H1 (cell line): Measurements from ENCODE around the gene GRAMD1B. TPM values are rescaled to one million over a fixed set of nuclear protein-coding genes. Genes with fewer than 3 reads are reported as not detected.

Source experiments
- CTCF ChIA-PET: fragments of 300-600 bp; sonication (Branson Sonifier 250); formaldehyde crosslinking; loops from one replicate; lab custom pipeline; 2021; ENCODE audit not compliant: partially characterized antibody; lab: Charles Lee
- POLR2A ChIA-PET: fragments of 300-600 bp; sonication (Branson Sonifier 250); formaldehyde crosslinking; loops from one replicate; lab custom pipeline; 2021; ENCODE audit warnings: inconsistent platforms; ENCODE audit not compliant: partially characterized antibody; lab: Charles Lee
- DNase-seq, 2 experiments: peaks; one replicate each; pipeline versions ENCODE4 v3.0.0 to v3.0.0-alpha.2; 2010 to 2022; ENCODE audit warnings: low spot score in 2 of 2, low read depth in 1 of 2, mixed read lengths in 1 of 2
- FAIRE-seq: peaks from 2 replicates; lab custom pipeline; 2011; peaks lifted over from hg19 to GRCh38; lab: Jason Lieb, UNC
- H2AFZ ChIP-seq: 2 replicates; pipeline ENCODE4 v1.8.1; 2012; ENCODE audit warnings: low read length, inconsistent platforms
- H2AK5ac ChIP-seq: 2 replicates; pipeline ENCODE4 v1.6.1; 2013; ENCODE audit warnings: low read depth, low read length
- H2BK120ac ChIP-seq: replicated peaks from 2 replicates; pipeline ENCODE3; 2013; ENCODE audit warnings: low read depth, low read length, inconsistent platforms
- H2BK12ac ChIP-seq: 2 replicates; pipeline ENCODE4 v1.6.1; 2013; ENCODE audit warnings: low read depth, low read length
- H2BK15ac ChIP-seq: 2 replicates; pipeline ENCODE4 v1.6.1; 2013; ENCODE audit warnings: low read length
- H2BK20ac ChIP-seq: 2 replicates; pipeline ENCODE4 v1.6.1; 2013; ENCODE audit warnings: low read length
- H2BK5ac ChIP-seq: 2 replicates; pipeline ENCODE4 v1.6.1; 2013; ENCODE audit warnings: low read depth, low read length
- H3K14ac ChIP-seq: 2 replicates; pipeline ENCODE4 v1.6.1; 2013; ENCODE audit warnings: inconsistent platforms; ENCODE audit not compliant: insufficient read length
- H3K18ac ChIP-seq: 2 replicates; pipeline ENCODE4 v1.6.1; 2013; ENCODE audit warnings: low read length; ENCODE audit errors: extremely low read depth
- H3K23ac ChIP-seq: 2 replicates; pipeline ENCODE4 v1.6.1; 2013; ENCODE audit warnings: inconsistent platforms; ENCODE audit not compliant: insufficient read length
- H3K23me2 ChIP-seq: 2 replicates; pipeline ENCODE4 v1.6.1; 2013; ENCODE audit warnings: low read depth, low read length
- H3K27ac ChIP-seq: 2 replicates; pipeline ENCODE4 v1.6.1; 2011; ENCODE audit warnings: low read depth, low read length, inconsistent platforms
- H3K27me3 ChIP-seq, 4 experiments: replicated peaks in 1 of 4; 1 replicate in 1 of 4; 2 replicates in 3 of 4; pipeline versions ENCODE4 v1.6.1 to v1.8.1; 2011 to 2013; ENCODE audit warnings: low read length in 3 of 4, mild to moderate bottlenecking in 3 of 4, inconsistent platforms in 2 of 4, mixed read lengths in 2 of 4, moderate library complexity in 1 of 4; ENCODE audit not compliant: control insufficient read depth in 3 of 4, insufficient read depth in 3 of 4; ENCODE audit errors: extremely low read depth in 1 of 4
- H3K36me3 ChIP-seq, 4 experiments: 2 replicates each; pipeline versions ENCODE4 v1.6.1 to v1.8.1; 2011 to 2013; ENCODE audit warnings: mild to moderate bottlenecking in 4 of 4, low read length in 3 of 4, moderate library complexity in 2 of 4, control low read depth in 1 of 4, inconsistent platforms in 1 of 4; ENCODE audit not compliant: insufficient read depth in 4 of 4, control insufficient read depth in 2 of 4
- H3K4ac ChIP-seq: replicated peaks from 2 replicates; pipeline ENCODE3; 2013; ENCODE audit warnings: low read length, low read depth, mixed read lengths, inconsistent platforms; ENCODE audit not compliant: insufficient read length
- H3K4me1 ChIP-seq, 4 experiments: replicated peaks in 1 of 4; 1 replicate in 1 of 4; 2 replicates in 3 of 4; pipeline versions ENCODE4 v1.6.1 to v1.8.1; 2011 to 2013; ENCODE audit warnings: low read length in 3 of 4, inconsistent platforms in 2 of 4, mixed read lengths in 1 of 4; ENCODE audit not compliant: insufficient read depth in 4 of 4, control insufficient read depth in 3 of 4
- H3K4me2 ChIP-seq, 2 experiments: 2 replicates each; pipeline versions ENCODE4 v1.6.1 to v1.8.1; 2011 to 2013; ENCODE audit warnings: low read depth in 2 of 2, low read length in 2 of 2, control low read depth in 1 of 2, inconsistent platforms in 1 of 2, mild to moderate bottlenecking in 1 of 2; ENCODE audit not compliant: insufficient read depth in 1 of 2
- H3K4me3 ChIP-seq, 4 experiments: fragments of 200-600, 300-600 bp in 1 of 4; sonication (generic), shearing (Covaris generic), sonication (Bioruptor Twin) in 1 of 4; 2 replicates each; pipeline versions ENCODE4 v1.5.1 to v1.8.1; 2011 to 2016; ENCODE audit warnings: low read length in 4 of 4, low read depth in 3 of 4, control low read depth in 2 of 4, inconsistent platforms in 2 of 4, mild to moderate bottlenecking in 2 of 4, mixed read lengths in 1 of 4, moderate library complexity in 1 of 4; ENCODE audit not compliant: insufficient read depth in 2 of 4; ENCODE audit errors: extremely low read depth in 1 of 4
- H3K56ac ChIP-seq: replicated peaks from 2 replicates; pipeline ENCODE3; 2013; ENCODE audit warnings: low read depth, mild to moderate bottlenecking, mixed read lengths, low read length, inconsistent platforms; ENCODE audit not compliant: insufficient read length
- H3K79me1 ChIP-seq: 2 replicates; pipeline ENCODE4 v1.6.1; 2013; ENCODE audit warnings: low read depth, low read length, control low read depth
- H3K79me2 ChIP-seq, 2 experiments: 2 replicates each; pipeline versions ENCODE4 v1.6.1 to v1.8.1; 2012 to 2013; ENCODE audit warnings: low read length in 2 of 2, mild to moderate bottlenecking in 2 of 2, inconsistent platforms in 1 of 2; ENCODE audit not compliant: insufficient read depth in 2 of 2, control insufficient read depth in 1 of 2
- H3K9ac ChIP-seq, 4 experiments: replicated peaks in 1 of 4; 1 replicate in 1 of 4; 2 replicates in 3 of 4; pipeline versions ENCODE4 v1.6.1 to v1.8.1; 2011 to 2013; ENCODE audit warnings: low read depth in 3 of 4, low read length in 3 of 4, control low read depth in 2 of 4, mild to moderate bottlenecking in 2 of 4, moderate library complexity in 2 of 4, inconsistent platforms in 1 of 4; ENCODE audit errors: extremely low read depth in 1 of 4
- H3K9me3 ChIP-seq, 2 experiments: 2 replicates each; pipeline versions ENCODE4 v1.6.1 to v1.8.1; 2012 to 2013; ENCODE audit warnings: mild to moderate bottlenecking in 2 of 2, moderate library complexity in 2 of 2, control low read depth in 1 of 2, inconsistent platforms in 1 of 2, low read depth in 1 of 2, low read length in 1 of 2, mixed read lengths in 1 of 2; ENCODE audit not compliant: insufficient read depth in 2 of 2
- H4K20me1 ChIP-seq, 2 experiments: replicated peaks in 1 of 2; 2 replicates each; pipeline versions ENCODE3 to v1.8.1; 2011 to 2013; ENCODE audit warnings: inconsistent platforms in 2 of 2, low read length in 2 of 2, mild to moderate bottlenecking in 1 of 2; ENCODE audit not compliant: insufficient read depth in 2 of 2, control insufficient read depth in 1 of 2
- H4K5ac ChIP-seq: 2 replicates; pipeline ENCODE4 v1.6.1; 2013; ENCODE audit warnings: low read length, low read depth, mixed read lengths, inconsistent platforms; ENCODE audit not compliant: insufficient read length
- H4K8ac ChIP-seq: 2 replicates; pipeline ENCODE4 v1.8.0; 2013; ENCODE audit warnings: mild to moderate bottlenecking, moderate library complexity, low read length, inconsistent platforms; ENCODE audit not compliant: insufficient read depth; ENCODE audit errors: extremely low read depth
- H4K91ac ChIP-seq: replicated peaks from 2 replicates; pipeline ENCODE3; 2013; ENCODE audit warnings: low read length, mixed read lengths, inconsistent platforms; ENCODE audit not compliant: insufficient read length
- GABPA ChIP-seq: IDR thresholded peaks from 2 replicates; pipeline ENCODE4 v1.6.1; 2011; ENCODE audit warnings: mild to moderate bottlenecking, low read length, moderate library complexity, borderline replicate concordance; ENCODE audit not compliant: insufficient read depth
- SIN3A ChIP-seq, 2 experiments: IDR thresholded peaks in 1 of 2; conservative IDR thresholded peaks in 1 of 2; 2 replicates each; pipeline ENCODE4 v1.6.1; 2011 to 2012; ENCODE audit warnings: low read length in 2 of 2, improper control_type of control experiment in 1 of 2, low read depth in 1 of 2, mild to moderate bottlenecking in 1 of 2
- SRF ChIP-seq: IDR thresholded peaks from 2 replicates; pipeline ENCODE4 v1.6.1; 2011; ENCODE audit warnings: mild to moderate bottlenecking, low read depth, low read length, moderate library complexity
- TEAD4 ChIP-seq: IDR thresholded peaks from 2 replicates; pipeline ENCODE4 v1.6.1; 2012; ENCODE audit warnings: low read depth, low read length, inconsistent platforms, mixed read lengths
- WGBS, 2 experiments: shearing (Covaris generic) in 1 of 2; methylation state at CpG; one replicate each; pipeline versions ENCODE4 v1.1.6 to v1.1.7; 2013 to 2015; ENCODE audit warnings: low lambda C conversion rate in 2 of 2, mixed read lengths in 2 of 2, inconsistent platforms in 1 of 2, low coverage in 1 of 2, missing lambda C conversion rate in 1 of 2; ENCODE audit not compliant: insufficient replicate concordance in 2 of 2, insufficient coverage in 1 of 2, insufficient read length in 1 of 2; ENCODE audit errors: extremely low coverage in 1 of 2, missing lambda C conversion rate in 1 of 2; 5-methylcytosine and 5-hydroxymethylcytosine counted together
- polyA plus RNA-seq, 7 experiments: library from polyadenylated mRNA; depleted of rRNA in 3 of 7; stranded (reverse) in 5 of 7; unstranded in 2 of 7; fragments of >200 nt in 5 of 7; fragments of 200-250 nt in 2 of 7; gene quantifications; 1 replicate in 5 of 7; 2 replicates in 1 of 7; 4 replicates in 1 of 7; pipeline versions ENCODE4 v1.2.1 to v1.2.3, GENCODE V29; 2011 to 2013; ENCODE audit warnings: missing spikeins in 2 of 7, mixed read lengths in 2 of 7
- total RNA-seq: library from RNA; stranded (reverse); fragmentation: NEBNext Ultra II Directional; extraction: Animal tissue kit (Norgen Biotek cat#: 25700); gene quantifications from 2 replicates; pipeline ENCODE4 v1.2.1, GENCODE V29; 2021
- TF ChIP-seq, protein P1 (sequence below), 3 experiments: IDR thresholded peaks; 1 replicate in 2 of 3; 2 replicates in 1 of 3; pipeline versions ENCODE4 v1.5.1 to v1.6.1; 2011; ENCODE audit warnings: low read length in 3 of 3, mild to moderate bottlenecking in 3 of 3, inconsistent platforms in 2 of 3, low read depth in 1 of 3, moderate library complexity in 1 of 3; ENCODE audit not compliant: insufficient read depth in 1 of 3; ENCODE audit errors: control extremely low read depth in 1 of 3

Gene GRAMD1B
- total and polyA plus RNA-seq, 2 of the 8 experiments (the other 6 are each of a cell fraction or from before 2014, with no cell fraction given) = 10.1 to 21.2 TPM

DNA sequence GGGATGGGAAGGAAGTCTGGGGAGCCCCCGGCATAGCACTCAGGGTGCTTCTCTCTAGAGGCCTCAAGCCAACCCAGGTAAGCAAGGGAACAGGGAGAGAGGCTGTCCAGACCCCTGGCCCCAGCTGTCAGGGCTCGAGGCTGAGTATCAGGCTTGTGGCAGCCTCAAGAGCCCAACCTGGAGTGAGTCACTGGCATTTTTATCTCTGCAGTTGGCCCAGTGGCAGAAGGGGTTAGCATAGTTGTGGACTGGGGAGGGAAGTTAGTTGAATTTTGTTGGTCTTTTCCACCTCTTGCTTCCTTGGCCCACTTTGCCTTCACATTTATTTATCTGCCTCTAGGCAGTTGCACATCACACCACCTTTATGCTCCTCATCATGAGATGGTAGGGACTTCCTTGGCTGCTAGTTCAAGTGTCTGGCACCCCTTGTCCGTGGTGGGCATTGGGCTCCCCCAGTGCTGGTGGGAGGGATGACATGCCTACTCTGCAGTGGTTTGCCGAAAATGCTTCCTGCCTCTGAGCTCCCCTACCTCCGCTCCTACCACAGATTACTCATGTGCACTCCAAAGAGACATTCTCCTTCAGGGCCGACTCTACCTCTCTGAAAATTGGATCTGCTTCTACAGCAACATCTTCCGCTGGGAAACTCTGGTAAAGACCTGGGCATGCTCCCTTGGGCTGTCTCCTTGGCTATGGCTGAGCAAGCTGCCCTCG lies 164.3 kb downstream of the GRAMD1B start:
- no peak for DNase-seq
- H2BK20ac ChIP-seq = no peak overlapping the region
- H3K14ac ChIP-seq = no peak overlapping the region
- H3K4me2 ChIP-seq = no peak overlapping the region
- H3K9me3 ChIP-seq = no peaks in the 10 kb centered on the region
- H3K27me3 ChIP-seq = no peaks in the 10 kb centered on the region
- no peak overlapping the region for H2BK120ac ChIP-seq
- H3K9ac ChIP-seq = no peak overlapping the region
- H3K18ac ChIP-seq = no peak overlapping the region
- H4K5ac ChIP-seq = no peak overlapping the region
- ChIA-PET POLR2A (no interaction called here), CTCF (interaction anchor here (0.8 to 2.3 kb wide), 7 partner anchors 8 to 114 kb away, joined by 3 to 8 read pairs (median 5); no protein-coding TSS in a partner anchor)
- no peak overlapping the region for H3K4ac ChIP-seq
- H4K8ac ChIP-seq = no peak overlapping the region
- H2BK5ac ChIP-seq = no peak overlapping the region; the same call in 1 of the 2 replicates
- H3K27ac ChIP-seq = no peak overlapping the region
- H3K79me1 ChIP-seq = no peaks in the 10 kb centered on the region; the same call in 1 of the 2 replicates
- H3K4me1 ChIP-seq = peaks cover 0 to 4% (median 0%) of the 10 kb centered on the region in 4 experiments; a peak in 1 of 7 replicates
- no peak overlapping the region for H3K4me3 ChIP-seq
- H3K36me3 ChIP-seq = peaks cover 0 to 6% (median 3%) of the 10 kb centered on the region in 4 experiments; a peak in 4 of 8 replicates
- H3K23ac ChIP-seq = no peak overlapping the region
- no peak overlapping the region for H2BK15ac ChIP-seq
- no peak overlapping the region for H2AFZ ChIP-seq
- no peaks in the 10 kb centered on the region for H3K23me2 ChIP-seq
- no peak overlapping the region for H2AK5ac ChIP-seq
- no peaks in the 10 kb centered on the region for H4K20me1 ChIP-seq
- H4K91ac ChIP-seq = no peak overlapping the region
- H3K56ac ChIP-seq = no peak overlapping the region
- TF ChIP-seq SRF = no peak
- no peak for TF ChIP-seq SIN3A (conservative IDR thresholded peaks at IDR 0.05 in 1 of 2, IDR thresholded peaks at IDR 0.05 in 1 of 2; ENCODE audit: low read depth in 1 of 2, low read length in 2 of 2)
- TF ChIP-seq GABPA = no peak
- TF ChIP-seq, protein P1, sequence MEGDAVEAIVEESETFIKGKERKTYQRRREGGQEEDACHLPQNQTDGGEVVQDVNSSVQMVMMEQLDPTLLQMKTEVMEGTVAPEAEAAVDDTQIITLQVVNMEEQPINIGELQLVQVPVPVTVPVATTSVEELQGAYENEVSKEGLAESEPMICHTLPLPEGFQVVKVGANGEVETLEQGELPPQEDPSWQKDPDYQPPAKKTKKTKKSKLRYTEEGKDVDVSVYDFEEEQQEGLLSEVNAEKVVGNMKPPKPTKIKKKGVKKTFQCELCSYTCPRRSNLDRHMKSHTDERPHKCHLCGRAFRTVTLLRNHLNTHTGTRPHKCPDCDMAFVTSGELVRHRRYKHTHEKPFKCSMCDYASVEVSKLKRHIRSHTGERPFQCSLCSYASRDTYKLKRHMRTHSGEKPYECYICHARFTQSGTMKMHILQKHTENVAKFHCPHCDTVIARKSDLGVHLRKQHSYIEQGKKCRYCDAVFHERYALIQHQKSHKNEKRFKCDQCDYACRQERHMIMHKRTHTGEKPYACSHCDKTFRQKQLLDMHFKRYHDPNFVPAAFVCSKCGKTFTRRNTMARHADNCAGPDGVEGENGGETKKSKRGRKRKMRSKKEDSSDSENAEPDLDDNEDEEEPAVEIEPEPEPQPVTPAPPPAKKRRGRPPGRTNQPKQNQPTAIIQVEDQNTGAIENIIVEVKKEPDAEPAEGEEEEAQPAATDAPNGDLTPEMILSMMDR (IDR thresholded peaks at IDR 0.05; ENCODE audit: control extremely low read depth in 1 of 3, insufficient read depth in 1 of 3, low read depth in 1 of 3, low read length in 3 of 3) = peak in 1 of 3 experiments; percentile 15; a peak in 1 of 4 replicates
- TF ChIP-seq TEAD4 = no peak
- no peak overlapping the region for H2BK12ac ChIP-seq
- H3K79me2 ChIP-seq = no peaks in the 10 kb centered on the region
- WGBS, 2 experiments = 91% methylated on average over 7 of the region's 8 CpGs; no CpG with 5 or more reads in 1 of the 2 experiments
- FAIRE-seq = no peak
